ENCODE results near the gene MDM1. TPM values are rescaled to one million over a fixed set of nuclear protein-coding genes. Genes with fewer than 3 reads are reported as not detected.

Gene MDM1
- total and polyA plus RNA-seq, 4 donors = 2.0 to 12.9 (median 5.1) TPM

GRCh38 chr12:68267892-68268396 lies 64.2 kb downstream of the MDM1 start (continued):
- no peak for TF ChIP-seq CTCF (IDR thresholded peaks at IDR 0.05; ENCODE audit: low read depth, low read length, missing input control)
- no peak for TF ChIP-seq ZBTB33 (IDR thresholded peaks at IDR 0.05)

GRCh38 chr12:68264857-68265256 lies 67.3 kb downstream of the MDM1 start:
- no peak for DNase-seq (ENCODE audit: low spot score)
- H3K4me3 ChIP-seq (ENCODE audit: low read depth in 1 of 3, low read length in 3 of 3) = no peak overlapping the region
- WGBS = 92% methylated on average over 2 of the region's 2 CpGs
- no peaks in the 10 kb centered on the region for H3K4me1 ChIP-seq (ENCODE audit: control insufficient read depth in 4 of 4, insufficient read depth in 4 of 4, low read length in 3 of 4)
- no peak overlapping the region for H3K9ac ChIP-seq (ENCODE audit: low read depth in 1 of 2, low read length in 2 of 2)
- H3K9me3 ChIP-seq (ENCODE audit: control insufficient read depth in 4 of 4, low read length in 3 of 4) = no peaks in the 10 kb centered on the region
- H3K36me3 ChIP-seq (ENCODE audit: control insufficient read depth in 4 of 4, insufficient read depth in 3 of 4, low read depth in 1 of 4, low read length in 3 of 4) = no peaks in the 10 kb centered on the region
- H3K27ac ChIP-seq (ENCODE audit: low read depth in 1 of 2, low read length in 2 of 2) = no peak overlapping the region
- no peak for TF ChIP-seq HNF4G (IDR thresholded peaks at IDR 0.05)
- TF ChIP-seq FOXA1 (IDR thresholded peaks at IDR 0.05) = no peak
- TF ChIP-seq, protein P1, sequence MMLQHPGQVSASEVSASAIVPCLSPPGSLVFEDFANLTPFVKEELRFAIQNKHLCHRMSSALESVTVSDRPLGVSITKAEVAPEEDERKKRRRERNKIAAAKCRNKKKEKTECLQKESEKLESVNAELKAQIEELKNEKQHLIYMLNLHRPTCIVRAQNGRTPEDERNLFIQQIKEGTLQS (IDR thresholded peaks at IDR 0.05) = no peak
- no peak for TF ChIP-seq FOXA2 (IDR thresholded peaks at IDR 0.05)
- no peak for TF ChIP-seq HNF4A (conservative IDR thresholded peaks at IDR 0.05)
- TF ChIP-seq YY1 (IDR thresholded peaks at IDR 0.05) = no peak
- no peak for TF ChIP-seq GABPA (IDR thresholded peaks at IDR 0.05 in 1 of 2, conservative IDR thresholded peaks at IDR 0.05 in 1 of 2)
- no peak for TF ChIP-seq ZBTB33 (IDR thresholded peaks at IDR 0.05)
- TF ChIP-seq SP1 (IDR thresholded peaks at IDR 0.05) = no peak
- no peak for TF ChIP-seq TAF1 (conservative IDR thresholded peaks at IDR 0.05)
- no peak for TF ChIP-seq CTCF (IDR thresholded peaks at IDR 0.05; ENCODE audit: low read depth, low read length, missing input control)
- H3K27me3 ChIP-seq (ENCODE audit: control insufficient read depth in 4 of 4, insufficient read depth in 4 of 4, low read length in 3 of 4) = no peaks in the 10 kb centered on the region
